ENCODE results near the gene COG4. TPM values are rescaled to one million over a fixed set of nuclear protein-coding genes. Genes with fewer than 3 reads are reported as not detected.

COG4 gene
- total RNA-seq, 6 experiments from 2014 or later, result 70.2 to 91.7 (median 80.2) TPM

GRCh38 chr16:70512456-70512855 lies 10.9 kb downstream of the COG4 start:
- peak overlapping the region; percentile 75 for H3K27ac Mint-ChIP-seq
- no peak for TF ChIP-seq CTCF (IDR thresholded peaks at IDR 0.05)
- no peak overlapping the region for H3K4me3 Mint-ChIP-seq
- no peaks in the 10 kb centered on the region for H3K9me3 Mint-ChIP-seq
- H3K36me3 Mint-ChIP-seq (ENCODE audit: low read depth), result peaks cover 23% of the 10 kb centered on the region
- H3K4me1 Mint-ChIP-seq (ENCODE audit: low read depth), result peaks cover 17% of the 10 kb centered on the region
- DNase-seq, result peak; percentile 85
- no peaks in the 10 kb centered on the region for H3K27me3 Mint-ChIP-seq (ENCODE audit: insufficient read depth)

- Mint-ChIP-seq H3K4me3 (no peak overlapping the region), H3K27me3 (ENCODE audit: insufficient read depth) (no peaks in the 10 kb centered on the region), H3K36me3 (ENCODE audit: low read depth) (peaks cover 22% of the 10 kb centered on the region), H3K27ac (peak overlapping the region; percentile 75), H3K4me1 (ENCODE audit: low read depth) (peaks cover 17% of the 10 kb centered on the region), H3K9me3 (no peaks in the 10 kb centered on the region)
- no peak for TF ChIP-seq CTCF (IDR thresholded peaks at IDR 0.05)
- no peak for DNase-seq
These were observed 11.5 kb downstream of the COG4 start for GRCh38 chr16:70511833-70512232.

GRCh38 chr16:70510216-70510615 lies 13.1 kb downstream of the COG4 start:
- Mint-ChIP-seq H3K4me3 (no peak overlapping the region), H3K36me3 (ENCODE audit: low read depth) (peaks cover 22% of the 10 kb centered on the region), H3K4me1 (ENCODE audit: low read depth) (peaks cover 17% of the 10 kb centered on the region), H3K27ac (no peak overlapping the region), H3K27me3 (ENCODE audit: insufficient read depth) (no peaks in the 10 kb centered on the region), H3K9me3 (no peaks in the 10 kb centered on the region)
- TF ChIP-seq CTCF (IDR thresholded peaks at IDR 0.05), result no peak
- no peak for DNase-seq

GRCh38 chr16:70508752-70509151 lies 14.6 kb downstream of the COG4 start:
- H3K27ac Mint-ChIP-seq, result no peak overlapping the region
- H3K27me3 Mint-ChIP-seq (ENCODE audit: insufficient read depth), result no peaks in the 10 kb centered on the region
- no peak overlapping the region for H3K4me3 Mint-ChIP-seq
- H3K9me3 Mint-ChIP-seq, result no peaks in the 10 kb centered on the region
- peaks cover 17% of the 10 kb centered on the region for H3K4me1 Mint-ChIP-seq (ENCODE audit: low read depth)
- peaks cover 17% of the 10 kb centered on the region for H3K36me3 Mint-ChIP-seq (ENCODE audit: low read depth)
- no peak for DNase-seq
- TF ChIP-seq CTCF (IDR thresholded peaks at IDR 0.05), result peak; percentile 47

- no peaks in the 10 kb centered on the region for H3K9me3 Mint-ChIP-seq
- H3K27me3 Mint-ChIP-seq (ENCODE audit: insufficient read depth), result no peaks in the 10 kb centered on the region; the same call in 1 of the 2 replicates
- TF ChIP-seq CTCF (IDR thresholded peaks at IDR 0.05), result no peak
- H3K36me3 Mint-ChIP-seq (ENCODE audit: low read depth), result peaks cover 16% of the 10 kb centered on the region
- DNase-seq, result no peak
- peaks cover 11% of the 10 kb centered on the region for H3K4me1 Mint-ChIP-seq (ENCODE audit: low read depth)
- H3K27ac Mint-ChIP-seq, result no peak overlapping the region
- H3K4me3 Mint-ChIP-seq, result no peak overlapping the region
These were observed 26.8 kb downstream of the COG4 start for GRCh38 chr16:70496513-70496912.
